CD4-positive, alpha-beta T cell (primary cell): ENCODE measurements around the gene CDK5R2. TPM values are rescaled to one million over a fixed set of nuclear protein-coding genes. Genes with fewer than 3 reads are reported as not detected.
A peak's percentile ranks its signal among the peaks of the same experiment; 100 is the strongest.

ENCODE experiments used
- ATAC-seq: fragments of 200-7000 bp; cut with Tn5 transposase; one replicate; pipeline ENCODE4 v1.10.0; 2022; ENCODE audit warnings: mild to moderate bottlenecking; ENCODE audit not compliant: poor library complexity
- CTCF ChIA-PET: fragments of 350-600 bp; sonication (Branson Sonifier 250); formaldehyde crosslinking; loops from one replicate; lab custom pipeline; 2021; ENCODE audit warnings: antibody characterized with exemption, inconsistent platforms; lab: Charles Lee
- POLR2A ChIA-PET: fragments of 350-600 bp; sonication (Branson Sonifier 250); formaldehyde crosslinking; loops from one replicate; lab custom pipeline; 2021; ENCODE audit warnings: antibody characterized with exemption, inconsistent platforms; lab: Charles Lee
- DNase-seq, 14 experiments: peaks; one replicate each; pipeline ENCODE4 v3.0.0-alpha.2; 2013 to 2020; ENCODE audit warnings: mixed read lengths in 2 of 14
- H3K27ac ChIP-seq, 2 donors: one replicate each; pipeline versions ENCODE4 v1.5.1 to v1.7.0; 2013; ENCODE audit warnings: low read length in 2 of 2, low read depth in 1 of 2, mild to moderate bottlenecking in 1 of 2
- H3K27me3 ChIP-seq, 2 experiments: 1 replicate in 1 of 2; 2 replicates in 1 of 2; pipeline versions ENCODE4 v1.6.1 to v1.7.0; 2013; ENCODE audit warnings: low read length in 2 of 2, control low read depth in 1 of 2, mild to moderate bottlenecking in 1 of 2, moderate library complexity in 1 of 2; ENCODE audit not compliant: insufficient read depth in 2 of 2, control insufficient read depth in 1 of 2
- H3K36me3 ChIP-seq: one replicate; pipeline ENCODE4 v1.6.1; 2013; ENCODE audit warnings: low read length, control low read depth; ENCODE audit not compliant: insufficient read depth
- H3K4me1 ChIP-seq: one replicate; pipeline ENCODE4 v1.6.1; 2013; ENCODE audit warnings: low read length, control low read depth; ENCODE audit not compliant: insufficient read depth
- H3K4me3 ChIP-seq: one replicate; pipeline ENCODE4 v1.5.1; 2013; ENCODE audit warnings: mild to moderate bottlenecking, low read length, moderate library complexity
- H3K9me3 ChIP-seq, 2 experiments: 1 replicate in 1 of 2; 2 replicates in 1 of 2; pipeline versions ENCODE4 v1.6.1 to v1.7.0; 2013; ENCODE audit warnings: low read length in 2 of 2, mild to moderate bottlenecking in 2 of 2, control low read depth in 1 of 2, moderate library complexity in 1 of 2; ENCODE audit not compliant: control insufficient read depth in 1 of 2, insufficient read depth in 1 of 2
- H3K27ac Mint-ChIP-seq: one replicate; pipeline ENCODE4 v1.8.0; 2020; ENCODE audit warnings: mixed read lengths
- H3K27me3 Mint-ChIP-seq: one replicate; pipeline ENCODE4 v1.8.0; 2021; ENCODE audit warnings: mixed read lengths
- H3K36me3 Mint-ChIP-seq: one replicate; pipeline ENCODE4 v1.8.0; 2021; ENCODE audit warnings: low read depth, mixed read lengths
- H3K4me1 Mint-ChIP-seq: one replicate; pipeline ENCODE4 v1.8.0; 2021; ENCODE audit warnings: low read depth, mixed read lengths
- H3K4me3 Mint-ChIP-seq: one replicate; pipeline ENCODE4 v1.8.0; 2020; ENCODE audit warnings: mild to moderate bottlenecking, mixed read lengths
- H3K9me3 Mint-ChIP-seq: one replicate; pipeline ENCODE4 v1.8.0; 2020; ENCODE audit warnings: mixed read lengths
- CTCF ChIP-seq: fragments of 200-600 bp; IDR thresholded peaks from one replicate; pipeline ENCODE4 v1.8.0; 2022; ENCODE audit warnings: antibody characterized with exemption, mild to moderate bottlenecking
- intact Hi-C, 2 experiments: fragments of 100-400 bp; cut with DNase I in 1 of 2; cut with micrococcal nuclease in 1 of 2; formaldehyde crosslinking; loops; one replicate each; pipeline versions ENCODE4 v1.15.1 to v1.9.0; 2023 to 2025; cut with DNase I, micrococcal nuclease
- total RNA-seq, 174 experiments: library from RNA in 2 of 174; stranded (reverse) in 2 of 174; gene quantifications; one replicate each; pipeline ENCODE4 v1.2.3 and lab custom pipeline; 2021 to 2026

The CDK5R2 gene
- total RNA-seq, 2 experiments from 2014 or later = not detected

- Histone ChIP-seq H3K27me3 (peaks cover 59 to 89% of the 10 kb centered on the region in 2 experiments), H3K36me3 (no peaks in the 10 kb centered on the region), H3K27ac (no peak overlapping the region), H3K4me1 (peaks cover 32% of the 10 kb centered on the region), H3K9me3 (peaks cover 0 to 32% of the 10 kb centered on the region in 2 experiments), H3K4me3 (no peak overlapping the region)
- POLR2A ChIA-PET = no interaction called here
- Mint-ChIP-seq H3K27me3 (peaks cover 85% of the 10 kb centered on the region), H3K9me3 (no peaks in the 10 kb centered on the region), H3K27ac (no peak overlapping the region), H3K36me3 (no peaks in the 10 kb centered on the region), H3K4me1 (peaks cover 13% of the 10 kb centered on the region), H3K4me3 (no peak overlapping the region)
- TF ChIP-seq CTCF = no peak
- no peak for DNase-seq
- intact Hi-C loops = loop anchor here in 1 of 2 experiments (10.0 kb wide), 1 partner anchor 344 kb away; the partner anchor contains the start of gene PTPRN
- ATAC-seq = no peak
- CTCF ChIA-PET = interaction anchor here (1.1 kb wide), 1 partner anchor 19 kb away, joined by 3 read pairs; no protein-coding TSS in a partner anchor
Observed at GRCh38 chr2:218961229-218961628, 1.8 kb downstream of the CDK5R2 start.

- Histone ChIP-seq H3K27me3 (peaks cover 59 to 82% of the 10 kb centered on the region in 2 experiments), H3K27ac (no peak overlapping the region), H3K36me3 (no peaks in the 10 kb centered on the region), H3K9me3 (peaks cover 0 to 32% of the 10 kb centered on the region in 2 experiments), H3K4me3 (no peak overlapping the region), H3K4me1 (peaks cover 32% of the 10 kb centered on the region)
- no peak for ATAC-seq
- ChIA-PET POLR2A (interaction anchor here (0.6 kb wide), 1 partner anchor 129 kb away, joined by 3 read pairs; no protein-coding TSS in a partner anchor), CTCF (interaction anchor here (1.1 kb wide), 1 partner anchor 18 kb away, joined by 3 read pairs; no protein-coding TSS in a partner anchor)
- Mint-ChIP-seq H3K27ac (no peak overlapping the region), H3K27me3 (peaks cover 82% of the 10 kb centered on the region), H3K36me3 (no peaks in the 10 kb centered on the region), H3K9me3 (no peaks in the 10 kb centered on the region), H3K4me1 (peaks cover 13% of the 10 kb centered on the region), H3K4me3 (no peak overlapping the region)
- peak in 2 of 14 experiments; percentile 28 to 39 for DNase-seq
- intact Hi-C loops = loop anchor here in 1 of 2 experiments (10.0 kb wide), 1 partner anchor 343 kb away; the partner anchor contains the start of gene PTPRN
- TF ChIP-seq CTCF = no peak
Observed at GRCh38 chr2:218961651-218962570, 2.4 kb downstream of the CDK5R2 start.

- Mint-ChIP-seq H3K36me3 (no peaks in the 10 kb centered on the region), H3K4me1 (peaks cover 13% of the 10 kb centered on the region), H3K27ac (no peak overlapping the region), H3K4me3 (no peak overlapping the region), H3K27me3 (peaks cover 79% of the 10 kb centered on the region), H3K9me3 (no peaks in the 10 kb centered on the region)
- peak; percentile 48 for ATAC-seq
- Histone ChIP-seq H3K4me1 (peaks cover 32% of the 10 kb centered on the region), H3K27me3 (peaks cover 58 to 75% of the 10 kb centered on the region in 2 experiments), H3K27ac (no peak overlapping the region), H3K36me3 (no peaks in the 10 kb centered on the region), H3K4me3 (no peak overlapping the region), H3K9me3 (peaks cover 0 to 32% of the 10 kb centered on the region in 2 experiments)
- intact Hi-C loops = loop anchor here in 1 of 2 experiments (10.0 kb wide), 1 partner anchor 342 kb away; the partner anchor contains the start of gene PTPRN
- ChIA-PET POLR2A (no interaction called here), CTCF (no interaction called here)
- peak; percentile 38 to 73 (median 56) for DNase-seq
- no peak for TF ChIP-seq CTCF
Observed at GRCh38 chr2:218962859-218963492, 3.5 kb downstream of the CDK5R2 start.
